22Rv1 (cell line): ENCODE results near the gene FCHSD1.

Experiments
- H3K27ac ChIP-seq: fragments of 450-650 bp; 2 replicates; pipeline ENCODE4 v1.5.1; 2017
- ZFX ChIP-seq: fragments of 450-650 bp; IDR thresholded peaks from 2 replicates; pipeline ENCODE4 v1.6.1; 2017; ENCODE audit warnings: antibody characterized with exemption, borderline replicate concordance
- TF ChIP-seq, protein P1 (sequence below): fragments of 450-650 bp; IDR thresholded peaks from 2 replicates; pipeline ENCODE4 v1.5.1; 2017; ENCODE audit warnings: mild to moderate bottlenecking

The FCHSD1 gene

DNA sequence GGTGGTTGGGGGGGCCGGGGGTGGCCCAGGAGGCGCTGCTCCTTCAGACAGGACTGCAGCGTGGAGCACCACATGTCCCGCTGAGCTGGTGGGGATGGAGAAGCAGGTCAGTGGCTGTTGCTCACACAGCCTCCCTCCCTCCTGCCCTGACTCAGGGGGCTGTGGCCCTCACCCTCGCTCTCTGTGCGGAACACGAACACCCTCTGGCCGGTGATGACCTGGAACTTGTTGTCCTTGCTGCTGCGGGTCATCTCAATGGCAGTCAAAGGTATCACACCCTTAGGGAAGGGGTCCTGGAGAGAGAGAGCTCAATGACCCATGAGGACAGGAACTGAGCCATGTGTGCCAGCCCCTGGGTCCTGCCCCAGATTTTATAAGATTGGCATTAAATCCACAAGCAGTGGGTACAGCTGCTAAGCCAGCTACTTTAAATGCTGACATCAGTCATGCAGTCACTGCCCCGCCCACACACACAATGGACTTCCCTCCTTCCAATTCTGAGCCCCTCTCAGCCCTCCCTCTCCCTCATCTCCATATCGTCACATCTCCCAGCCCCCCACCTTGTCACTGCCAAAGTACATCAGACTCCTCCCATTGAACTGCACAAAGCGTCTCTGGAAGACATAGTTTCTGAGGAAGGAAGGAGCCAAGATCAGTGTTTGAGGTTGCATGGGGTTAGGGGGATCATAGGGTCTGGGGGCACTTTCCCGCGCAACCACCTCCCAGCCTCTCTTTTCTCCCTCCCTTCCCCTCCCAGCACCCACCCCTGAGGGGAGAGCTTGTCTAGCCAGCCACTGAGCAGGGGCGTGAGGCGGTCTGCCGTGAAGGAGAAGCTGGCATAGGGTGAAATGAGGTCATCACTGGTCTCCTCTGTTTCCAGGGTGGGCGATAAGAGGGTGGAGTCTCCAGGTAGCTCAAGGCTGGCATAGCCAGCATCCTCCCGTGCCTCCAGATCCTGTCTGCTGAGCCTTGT is 21.9 kb upstream of the FCHSD1 start:
- no peak overlapping the region for H3K27ac ChIP-seq
- TF ChIP-seq, protein P1, sequence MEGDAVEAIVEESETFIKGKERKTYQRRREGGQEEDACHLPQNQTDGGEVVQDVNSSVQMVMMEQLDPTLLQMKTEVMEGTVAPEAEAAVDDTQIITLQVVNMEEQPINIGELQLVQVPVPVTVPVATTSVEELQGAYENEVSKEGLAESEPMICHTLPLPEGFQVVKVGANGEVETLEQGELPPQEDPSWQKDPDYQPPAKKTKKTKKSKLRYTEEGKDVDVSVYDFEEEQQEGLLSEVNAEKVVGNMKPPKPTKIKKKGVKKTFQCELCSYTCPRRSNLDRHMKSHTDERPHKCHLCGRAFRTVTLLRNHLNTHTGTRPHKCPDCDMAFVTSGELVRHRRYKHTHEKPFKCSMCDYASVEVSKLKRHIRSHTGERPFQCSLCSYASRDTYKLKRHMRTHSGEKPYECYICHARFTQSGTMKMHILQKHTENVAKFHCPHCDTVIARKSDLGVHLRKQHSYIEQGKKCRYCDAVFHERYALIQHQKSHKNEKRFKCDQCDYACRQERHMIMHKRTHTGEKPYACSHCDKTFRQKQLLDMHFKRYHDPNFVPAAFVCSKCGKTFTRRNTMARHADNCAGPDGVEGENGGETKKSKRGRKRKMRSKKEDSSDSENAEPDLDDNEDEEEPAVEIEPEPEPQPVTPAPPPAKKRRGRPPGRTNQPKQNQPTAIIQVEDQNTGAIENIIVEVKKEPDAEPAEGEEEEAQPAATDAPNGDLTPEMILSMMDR, result no peak
- no peak for TF ChIP-seq ZFX

DNA sequence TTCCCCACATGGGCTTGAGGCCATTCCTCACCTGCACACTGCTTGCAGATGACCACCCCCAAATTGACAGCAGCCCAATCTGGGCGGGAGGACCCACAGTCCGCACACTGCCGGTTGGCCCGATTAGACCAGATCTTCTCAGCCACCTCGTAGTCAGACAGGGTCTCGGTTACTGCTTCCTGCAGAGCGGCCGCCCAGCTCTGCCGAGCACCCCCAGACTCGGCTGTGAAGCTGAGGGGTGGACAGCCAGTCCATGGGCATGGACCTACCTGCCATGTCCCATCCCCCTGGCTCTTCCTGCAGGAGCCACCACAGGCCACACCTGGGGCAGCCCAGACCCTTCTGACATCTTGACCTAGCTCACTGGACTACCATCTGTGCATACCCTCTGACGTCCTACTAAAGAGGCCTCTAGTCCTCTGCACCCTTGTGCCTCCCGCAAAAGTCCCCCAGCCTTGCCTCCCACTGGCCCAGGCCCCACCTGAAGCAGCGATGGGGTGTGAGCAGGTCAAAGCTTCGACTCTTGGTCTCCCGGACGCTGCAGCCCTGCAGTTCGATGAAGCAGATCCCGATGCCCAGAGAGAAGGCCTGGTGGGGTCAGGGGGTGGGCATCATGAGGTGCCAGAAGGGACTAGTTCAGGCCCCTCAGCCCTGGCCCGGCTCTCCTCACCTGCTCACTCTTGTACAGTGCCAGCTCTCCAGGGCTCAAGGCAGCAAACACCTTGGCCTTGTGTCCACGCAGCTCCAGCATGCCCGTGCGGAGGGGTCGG is 21.0 kb upstream of the FCHSD1 start:
- TF ChIP-seq, protein P1, result no peak
- no peak for TF ChIP-seq ZFX
- H3K27ac ChIP-seq, result no peak overlapping the region

DNA sequence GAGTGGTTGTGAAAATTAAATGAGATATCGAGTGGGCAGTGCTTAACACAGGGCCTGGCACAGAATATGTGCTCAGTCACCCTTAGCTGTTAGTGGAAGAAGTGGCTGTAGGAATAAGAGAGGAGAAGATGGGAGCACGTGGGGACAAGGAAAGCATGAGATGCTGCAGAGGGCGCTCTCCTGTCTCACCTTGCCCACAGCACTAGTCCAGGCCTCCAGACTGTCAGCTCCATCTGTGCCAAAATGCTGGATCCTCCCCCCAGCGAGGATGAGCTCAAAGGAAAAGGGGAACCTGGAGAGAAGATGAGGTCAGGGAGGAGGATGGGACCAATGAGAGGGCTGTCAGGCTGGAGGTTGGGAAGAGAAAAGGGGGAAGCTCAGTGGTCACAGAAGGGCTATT is 18.3 kb upstream of the FCHSD1 start:
- no peak overlapping the region for H3K27ac ChIP-seq
- TF ChIP-seq, protein P1, result peak; percentile 28; the same call in 1 of the 2 replicates
- TF ChIP-seq ZFX, result no peak

DNA sequence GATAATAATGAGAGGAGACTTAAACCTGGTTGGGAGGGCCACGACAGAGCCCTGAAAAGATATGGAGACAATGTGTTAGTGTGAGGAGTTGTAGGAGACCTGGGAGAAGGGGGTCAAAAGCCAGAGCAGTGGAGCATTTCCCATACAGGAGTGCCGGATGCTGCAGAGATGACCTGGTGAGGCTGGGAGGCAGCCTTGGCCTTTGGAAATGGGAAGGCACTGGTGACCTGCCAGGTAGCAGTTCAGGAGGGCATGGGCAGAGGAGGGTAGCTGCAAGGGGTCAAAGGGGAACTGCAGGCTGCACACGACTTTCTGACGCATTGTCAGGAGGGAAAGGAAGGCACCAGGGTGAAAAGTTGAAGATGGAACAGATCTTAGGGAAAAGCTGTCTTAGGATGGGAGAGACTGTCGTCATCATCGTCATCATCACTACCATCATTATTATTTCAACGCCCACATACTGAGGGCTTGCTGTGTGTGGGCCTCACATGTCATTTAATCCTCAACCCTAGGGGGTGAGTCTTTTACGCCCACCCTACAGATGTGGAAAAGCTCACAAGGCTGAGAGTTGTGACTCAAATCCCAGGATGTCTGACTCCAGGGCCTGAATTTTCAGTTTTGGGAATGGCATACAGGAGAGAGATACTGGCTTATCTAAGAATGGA is 17.5 kb upstream of the FCHSD1 start:
- TF ChIP-seq ZFX, result no peak
- TF ChIP-seq, protein P1, result no peak
- no peak overlapping the region for H3K27ac ChIP-seq

DNA sequence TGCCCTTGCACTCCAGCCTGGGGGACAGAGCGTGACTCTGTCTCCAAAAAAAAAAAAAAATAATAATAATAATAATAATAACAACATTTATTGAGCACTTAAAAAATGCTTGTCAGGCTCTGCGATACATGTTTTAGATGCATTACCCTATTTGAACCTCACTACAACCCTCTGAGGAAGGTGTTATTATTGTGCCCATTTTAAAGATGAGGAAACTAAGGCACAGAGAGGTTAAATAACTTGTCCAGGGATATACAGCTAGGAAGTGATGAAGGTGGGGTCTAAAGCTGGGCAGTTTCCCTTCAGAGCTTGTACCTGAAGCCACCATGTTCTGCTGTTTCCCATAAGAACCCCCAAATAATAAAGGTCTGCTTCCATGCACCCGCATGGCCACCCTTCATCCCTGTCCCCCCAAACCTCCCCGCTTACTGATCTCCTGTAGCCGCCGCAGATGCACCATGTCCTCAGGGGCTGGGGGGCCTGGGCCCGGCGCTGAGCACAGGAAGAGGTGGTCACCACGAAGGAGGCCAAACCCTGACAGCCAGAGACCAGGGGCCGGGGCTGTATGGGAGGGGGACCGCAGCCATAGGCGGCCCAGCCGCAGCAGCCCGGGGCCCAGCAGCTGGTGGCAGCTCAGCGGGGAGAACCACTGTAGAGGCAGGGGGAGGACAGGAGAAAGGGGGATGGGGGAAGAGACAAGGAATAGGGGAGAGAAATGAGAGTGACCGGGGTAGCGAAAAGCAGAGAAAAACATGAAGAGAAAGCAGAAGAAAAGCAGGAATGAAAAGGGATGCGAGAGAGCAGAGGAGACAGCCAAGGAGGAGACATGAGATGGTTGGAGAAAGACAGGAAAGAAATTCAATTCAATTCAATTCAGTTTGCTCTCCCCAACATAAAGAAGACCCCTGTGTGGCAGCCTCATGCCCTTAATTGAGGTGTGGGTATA is 15.1 kb upstream of the FCHSD1 start:
- no peak overlapping the region for H3K27ac ChIP-seq
- TF ChIP-seq, protein P1, result no peak
- TF ChIP-seq ZFX, result no peak

DNA sequence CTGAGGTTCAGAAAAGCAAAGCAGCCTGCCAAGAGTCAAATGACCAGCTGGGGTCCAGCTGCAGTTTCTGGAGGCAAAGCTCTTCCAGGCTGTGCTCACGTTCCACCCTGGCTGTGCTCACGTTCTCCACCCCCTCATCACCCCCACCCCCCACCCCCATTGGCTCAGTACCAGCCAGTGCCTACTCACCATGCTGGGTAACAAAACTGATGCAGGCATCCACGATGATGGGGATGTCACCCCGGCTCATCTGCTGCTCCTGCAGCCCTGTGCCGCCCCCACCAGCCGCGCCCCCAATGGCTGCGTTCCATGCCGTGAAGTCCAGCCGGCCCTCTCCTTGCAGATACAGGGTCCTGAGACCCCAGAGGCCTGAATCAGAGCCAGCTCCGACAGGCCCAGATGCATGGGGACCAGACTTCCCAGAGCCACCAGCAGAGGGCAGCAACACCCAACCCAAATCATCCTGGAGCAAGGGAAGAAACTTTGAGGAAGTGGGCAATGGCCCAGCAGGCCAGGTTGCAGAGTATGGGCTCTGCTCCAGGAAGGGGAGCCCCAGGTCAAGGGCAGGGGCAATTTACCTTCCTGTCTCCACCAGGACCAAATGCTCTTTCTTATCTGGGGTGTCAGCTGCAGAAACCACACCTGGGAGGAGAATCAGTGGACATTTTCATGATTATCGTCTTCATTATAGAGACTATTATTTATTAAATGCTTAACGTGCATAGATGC is 13.7 kb upstream of the FCHSD1 start:
- no peak overlapping the region for H3K27ac ChIP-seq
- no peak for TF ChIP-seq ZFX
- TF ChIP-seq, protein P1, result peak; percentile 91
